Activated B cell treated with CpG ODN at 0.5 μM for 24 hours (primary cell): Measurements from ENCODE around the gene AKT2. TPM values are rescaled to one million over a fixed set of nuclear protein-coding genes. Genes with fewer than 3 reads are reported as not detected.

ENCODE experiments used
- ATAC-seq: fragments of 200-7000 bp; cut with Tn5 transposase; one replicate; pipeline ENCODE4 v1.10.0; 2021; ENCODE audit warnings: low read depth, mild to moderate bottlenecking, moderate library complexity
- CTCF ChIA-PET: fragments of 350-600 bp; sonication (Branson Sonifier 250); formaldehyde crosslinking; loops from one replicate; lab custom pipeline; 2021; ENCODE audit warnings: antibody characterized with exemption; lab: Charles Lee
- POLR2A ChIA-PET: fragments of 350-600 bp; sonication (Branson Sonifier 250); formaldehyde crosslinking; loops from one replicate; lab custom pipeline; 2021; ENCODE audit warnings: antibody characterized with exemption; lab: Charles Lee
- DNase-seq: peaks from one replicate; pipeline ENCODE4 v3.0.0; 2022
- H3K27ac Mint-ChIP-seq: one replicate; pipeline ENCODE4 v1.8.0; 2020; ENCODE audit warnings: mixed read lengths
- H3K27me3 Mint-ChIP-seq: one replicate; pipeline ENCODE4 v1.8.0; 2021; ENCODE audit warnings: mixed read lengths
- H3K36me3 Mint-ChIP-seq: one replicate; pipeline ENCODE4 v1.8.0; 2021; ENCODE audit warnings: low read depth, mixed read lengths
- H3K4me1 Mint-ChIP-seq: one replicate; pipeline ENCODE4 v1.8.0; 2021; ENCODE audit warnings: mixed read lengths
- H3K4me3 Mint-ChIP-seq: one replicate; pipeline ENCODE4 v1.8.0; 2020; ENCODE audit warnings: mild to moderate bottlenecking, mixed read lengths
- H3K9me3 Mint-ChIP-seq: one replicate; pipeline ENCODE4 v1.8.0; 2020; ENCODE audit warnings: mixed read lengths
- CTCF ChIP-seq: fragments of 200-600 bp; IDR thresholded peaks from one replicate; pipeline ENCODE4 v1.8.0; 2022; ENCODE audit warnings: antibody characterized with exemption, mild to moderate bottlenecking
- intact Hi-C: fragments of 100-400 bp; cut with micrococcal nuclease; formaldehyde crosslinking; loops from one replicate; pipeline ENCODE4 v1.15.1; 2024
- total RNA-seq: library from RNA; stranded (reverse); gene quantifications from 2 replicates; pipeline ENCODE4 v1.2.3, GENCODE V29; 2022

The AKT2 gene
- total RNA-seq, 1 donor from 2014 or later: 176 TPM

- Mint-ChIP-seq H3K27ac (peak overlapping the region; percentile 96), H3K36me3 (peaks cover 12% of the 10 kb centered on the region)
- POLR2A ChIA-PET: interaction anchor here (0.5 to 2.5 kb wide), 20 partner anchors 19 to 1574 kb away, joined by 3 to 22 read pairs (median 4); partner anchors contain the start of genes ACTMAP, BLVRB, C19orf47 and EGLN2
Measured at GRCh38 chr19:40286235-40286970, 1.3 kb upstream of the AKT2 start.

GRCh38 chr19:40285353-40286234, 449 bp upstream of the AKT2 start:
- ATAC-seq (peak; percentile 79), DNase-seq (peak; percentile 92)
- ChIA-PET CTCF (interaction anchor here (1.1 to 1.2 kb wide), 2 partner anchors 20 to 135 kb away, joined by 4 read pairs; no protein-coding TSS in a partner anchor), POLR2A (interaction anchor here (0.5 to 2.5 kb wide), 23 partner anchors 20 to 1574 kb away, joined by 3 to 22 read pairs (median 4); partner anchors contain the start of genes ACTMAP, BLVRB, C19orf47 and EGLN2)
- peak overlapping the region; percentile 96 for H3K27ac Mint-ChIP-seq
- H3K4me3 Mint-ChIP-seq: peak overlapping the region; percentile 82
- TF ChIP-seq CTCF: no peak
- intact Hi-C loops: loop anchor here (1.0 to 10.0 kb wide), 10 partner anchors 20 to 489 kb away; partner anchors contain the start of genes C19orf47, MAP3K10, MIA and PLD3
- H3K4me1 Mint-ChIP-seq: peaks cover 56% of the 10 kb centered on the region
- H3K27me3 Mint-ChIP-seq: no peaks in the 10 kb centered on the region
- no peaks in the 10 kb centered on the region for H3K9me3 Mint-ChIP-seq
- H3K36me3 Mint-ChIP-seq: peaks cover 12% of the 10 kb centered on the region

More at GRCh38 chr19:40286235-40286970, 1.3 kb upstream of the AKT2 start:
- CTCF ChIA-PET: interaction anchor here (1.2 kb wide), 1 partner anchor 135 kb away, joined by 4 read pairs; no protein-coding TSS in a partner anchor
- DNase-seq (no peak), ATAC-seq (no peak)
- peaks cover 49% of the 10 kb centered on the region for H3K4me1 Mint-ChIP-seq
- H3K4me3 Mint-ChIP-seq: peak overlapping the region; percentile 82
- no peak for TF ChIP-seq CTCF
- intact Hi-C loops: loop anchor here (10.0 kb wide), 2 partner anchors 142 to 488 kb away; partner anchors contain the start of genes MIA and RAB4B
- no peaks in the 10 kb centered on the region for H3K27me3 Mint-ChIP-seq
- no peaks in the 10 kb centered on the region for H3K9me3 Mint-ChIP-seq

- no peak for DNase-seq
- Mint-ChIP-seq H3K36me3 (peaks cover 14% of the 10 kb centered on the region), H3K27ac (peak overlapping the region; percentile 94), H3K4me3 (peak overlapping the region; percentile 96), H3K27me3 (no peaks in the 10 kb centered on the region), H3K9me3 (no peaks in the 10 kb centered on the region), H3K4me1 (peaks cover 70% of the 10 kb centered on the region)
- ChIA-PET POLR2A (interaction anchor here (1.0 to 2.5 kb wide), 5 partner anchors 9 to 321 kb away, joined by 3 to 12 read pairs (median 6); partner anchors contain the start of genes BLVRB, C19orf47 and PLD3), CTCF (no interaction called here)
- ATAC-seq: no peak
- intact Hi-C loops: loop anchor here (2.0 to 10.0 kb wide), 4 partner anchors 139 to 491 kb away; partner anchors contain the start of genes MIA and RAB4B
- no peak for TF ChIP-seq CTCF
Measured at GRCh38 chr19:40284251-40284500, 969 bp downstream of the AKT2 start.

GRCh38 chr19:40283414-40284250, 1.5 kb downstream of the AKT2 start:
- H3K4me3 Mint-ChIP-seq: peak overlapping the region; percentile 96
- no peaks in the 10 kb centered on the region for H3K9me3 Mint-ChIP-seq
- intact Hi-C loops: loop anchor here (2.0 to 10.0 kb wide), 4 partner anchors 139 to 491 kb away; partner anchors contain the start of genes MIA and RAB4B
- DNase-seq (no peak), ATAC-seq (no peak)
- no peaks in the 10 kb centered on the region for H3K27me3 Mint-ChIP-seq
- no peak for TF ChIP-seq CTCF
- H3K36me3 Mint-ChIP-seq: peaks cover 14% of the 10 kb centered on the region
- ChIA-PET POLR2A (interaction anchor here (1.0 to 2.5 kb wide), 4 partner anchors 9 to 322 kb away, joined by 3 to 12 read pairs (median 4); partner anchors contain the start of gene BLVRB), CTCF (interaction anchor here (0.6 kb wide), 1 partner anchor 143 kb away, joined by 3 read pairs; no protein-coding TSS in a partner anchor)
- peaks cover 75% of the 10 kb centered on the region for H3K4me1 Mint-ChIP-seq
- peak overlapping the region; percentile 94 for H3K27ac Mint-ChIP-seq
